CD1c-positive myeloid dendritic cell (primary cell): Measurements from ENCODE around the gene ARHGAP20.

Experiments used
- DNase-seq: peaks from one replicate; pipeline ENCODE4 v3.0.0-alpha.2; 2016; ENCODE audit errors: extremely low spot score

The ARHGAP20 gene

DNA sequence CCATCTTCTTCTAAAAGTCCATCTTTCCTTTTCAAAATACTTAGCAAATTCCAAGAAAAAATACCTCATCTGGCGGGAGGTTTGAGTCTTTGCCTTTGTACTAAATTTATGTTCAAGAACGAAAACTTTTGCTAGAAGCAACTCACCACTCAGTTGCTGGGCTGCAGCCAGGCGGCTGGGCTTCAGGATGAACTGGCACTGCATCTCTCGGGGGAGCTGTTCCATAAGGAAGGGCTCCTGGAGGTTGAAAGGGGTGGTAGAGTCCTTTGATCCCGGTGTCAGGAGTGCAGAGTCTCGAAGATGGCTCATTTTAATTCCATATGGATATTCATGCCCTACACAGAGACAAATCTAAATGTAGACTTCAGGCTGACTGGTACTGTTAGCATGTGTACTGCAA lies 105.8 kb downstream of the ARHGAP20 start:
- DNase-seq, result no peak

DNA sequence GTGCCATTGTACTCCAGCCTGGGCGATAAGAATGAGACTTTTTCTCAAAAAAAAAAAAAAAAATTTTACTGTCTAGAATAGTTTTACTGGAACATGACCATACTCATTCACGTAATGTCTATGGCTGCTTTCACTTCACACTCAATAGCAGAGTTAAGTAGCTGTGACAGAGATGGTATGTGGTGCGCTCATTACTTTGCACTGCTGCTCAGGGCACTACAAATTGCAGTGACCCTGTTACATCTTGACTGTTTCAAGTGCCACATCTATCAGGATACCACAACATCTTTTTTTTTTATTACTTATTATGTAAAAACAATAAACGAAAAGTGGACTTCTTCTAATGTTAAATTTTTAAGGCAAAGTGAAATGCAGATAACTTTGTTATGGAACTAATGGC lies 110.3 kb downstream of the ARHGAP20 start:
- no peak for DNase-seq

DNA sequence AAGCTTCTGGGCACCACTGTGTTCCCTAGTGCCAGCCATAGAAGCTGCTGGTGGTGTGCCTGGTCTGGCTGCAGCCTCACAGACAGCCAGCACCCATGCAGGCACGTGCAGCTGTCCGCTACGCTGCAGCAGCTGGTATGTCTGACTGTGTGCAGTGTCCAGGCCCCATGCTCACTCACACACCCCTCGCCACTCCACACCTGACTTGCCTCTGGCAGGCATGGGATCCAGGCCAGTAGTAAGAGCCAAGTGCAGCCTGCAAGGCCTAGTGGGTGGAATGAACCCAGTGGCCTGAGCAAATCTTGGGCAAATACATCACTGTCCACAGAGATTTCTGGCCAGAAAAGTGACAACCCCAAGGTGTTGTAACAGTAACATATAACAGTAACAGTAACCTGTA lies 111.9 kb downstream of the ARHGAP20 start:
- no peak for DNase-seq

- DNase-seq, result no peak
Observed at GRCh38 chr11:110599207-110599606, 113.0 kb downstream of the ARHGAP20 start.

- DNase-seq, result no peak
Observed at GRCh38 chr11:110598725-110599124, 113.5 kb downstream of the ARHGAP20 start.

DNA sequence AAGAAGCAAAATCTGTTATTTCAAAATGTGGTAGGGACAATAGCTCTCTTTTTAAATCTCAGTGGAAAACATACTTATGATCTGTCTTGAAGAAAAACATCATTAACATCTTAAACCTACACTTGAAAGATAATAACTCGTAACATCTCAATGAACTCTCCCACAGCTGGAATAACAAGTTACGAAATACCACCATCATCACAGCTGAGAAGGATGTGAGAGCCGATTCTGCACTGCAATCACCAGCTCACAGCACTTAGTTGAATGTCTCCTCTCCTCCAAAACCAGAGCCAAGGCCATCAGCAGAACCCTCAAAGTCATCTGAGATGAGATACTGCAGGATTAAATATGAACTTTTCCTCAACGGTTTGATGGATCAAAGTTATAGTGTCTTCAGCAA lies 124.3 kb downstream of the ARHGAP20 start:
- no peak for DNase-seq

- no peak for DNase-seq
Observed at GRCh38 chr11:110587129-110587528, 125.1 kb downstream of the ARHGAP20 start.

- DNase-seq, result no peak
Observed at GRCh38 chr11:110584150-110584549, 128.1 kb downstream of the ARHGAP20 start.

GRCh38 chr11:110582728-110583432 lies 129.4 kb downstream of the ARHGAP20 start:
- DNase-seq, result no peak

DNA sequence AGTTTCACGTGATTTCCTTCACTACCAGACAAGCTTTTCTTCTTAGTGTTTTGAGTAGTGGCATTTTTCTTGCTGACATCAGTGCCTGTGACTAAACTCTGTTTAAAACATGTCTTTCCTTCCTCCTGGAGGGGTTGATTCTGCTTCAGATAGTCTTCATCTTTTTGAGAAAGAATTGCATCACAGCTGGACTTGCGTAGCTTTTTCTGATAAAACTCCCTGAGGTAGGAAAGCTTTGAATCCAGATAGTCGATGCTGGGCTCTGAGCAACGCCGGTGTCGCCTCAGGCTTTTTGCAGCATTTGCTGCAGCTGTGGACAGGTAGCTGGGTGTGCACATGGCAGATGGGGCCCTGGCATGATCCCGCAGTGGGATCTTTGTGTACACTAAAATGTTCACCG lies 131.7 kb downstream of the ARHGAP20 start:
- DNase-seq, result no peak

DNA sequence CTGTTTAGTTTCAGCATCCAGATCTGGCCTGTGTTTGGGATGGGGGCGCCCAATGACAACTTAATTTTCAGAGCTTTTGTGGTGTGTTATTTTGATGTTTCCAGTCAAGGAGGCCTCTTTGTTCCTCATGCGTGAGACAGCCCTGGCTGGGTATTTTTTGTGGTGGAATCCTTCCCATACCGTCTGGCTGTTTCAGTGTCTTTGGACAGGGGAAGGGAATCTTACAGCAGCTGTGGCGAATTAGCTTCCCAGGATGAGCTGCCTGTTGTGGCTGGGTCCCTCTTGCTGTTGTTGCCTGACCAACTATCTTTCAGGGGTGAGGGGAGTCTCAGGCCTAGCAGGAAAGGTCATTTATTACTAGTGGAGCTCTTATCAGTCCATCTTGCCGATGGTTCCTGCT lies 138.8 kb downstream of the ARHGAP20 start:
- no peak for DNase-seq

DNA sequence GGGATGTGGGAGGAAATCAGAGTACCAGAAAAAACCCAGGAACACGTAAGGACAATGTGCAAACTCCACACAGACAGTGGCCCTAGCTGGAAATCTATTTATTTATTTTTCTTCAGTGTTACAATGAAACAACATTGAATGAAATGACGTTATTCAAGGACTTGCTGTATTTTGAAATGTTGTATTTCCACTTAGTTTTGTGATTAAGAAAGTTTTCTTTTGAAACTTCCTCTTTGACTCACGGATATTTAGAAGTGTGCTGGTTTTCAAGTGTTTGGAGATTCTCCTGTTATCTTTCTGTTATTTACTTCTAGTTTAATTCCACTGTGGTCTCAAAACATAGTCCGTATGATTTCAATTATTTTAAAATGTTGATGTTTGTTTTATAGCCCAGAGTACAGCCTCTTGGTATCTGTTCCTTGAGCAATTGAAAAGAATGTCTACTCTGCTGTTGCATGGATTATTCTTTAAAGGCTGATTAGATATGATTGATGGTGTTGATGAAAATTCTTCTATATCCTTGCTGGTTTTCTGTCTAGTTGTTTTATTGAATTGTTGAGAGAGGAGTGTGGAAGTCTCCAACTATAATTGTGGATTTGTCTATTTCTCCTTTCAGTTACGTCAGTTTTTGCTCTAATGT lies 141.0 kb downstream of the ARHGAP20 start:
- DNase-seq, result peak; percentile 12

GRCh38 chr11:110566577-110566976 lies 145.7 kb downstream of the ARHGAP20 start:
- DNase-seq, result no peak

GRCh38 chr11:110565357-110566336 lies 146.6 kb downstream of the ARHGAP20 start:
- DNase-seq, result no peak

GRCh38 chr11:110564676-110565356 lies 147.4 kb downstream of the ARHGAP20 start:
- DNase-seq, result no peak

DNA sequence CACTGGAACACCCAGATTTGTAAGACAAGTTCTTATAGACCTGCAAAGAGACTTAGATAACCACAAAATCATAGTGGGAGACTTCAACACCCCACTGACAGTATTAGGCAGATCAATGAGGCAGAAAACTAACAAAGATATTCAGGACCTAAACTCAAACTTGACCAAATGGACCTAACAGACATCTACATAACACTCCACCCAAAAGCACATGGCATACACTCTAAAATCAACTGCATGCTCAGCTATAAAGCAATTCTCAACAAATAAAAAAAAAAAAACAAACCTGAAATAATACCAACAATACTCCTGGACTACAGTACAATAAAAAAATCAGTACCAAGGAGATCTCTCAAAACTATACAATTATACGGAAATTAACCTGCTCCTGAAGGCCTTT lies 167.5 kb downstream of the ARHGAP20 start:
- DNase-seq, result no peak

DNA sequence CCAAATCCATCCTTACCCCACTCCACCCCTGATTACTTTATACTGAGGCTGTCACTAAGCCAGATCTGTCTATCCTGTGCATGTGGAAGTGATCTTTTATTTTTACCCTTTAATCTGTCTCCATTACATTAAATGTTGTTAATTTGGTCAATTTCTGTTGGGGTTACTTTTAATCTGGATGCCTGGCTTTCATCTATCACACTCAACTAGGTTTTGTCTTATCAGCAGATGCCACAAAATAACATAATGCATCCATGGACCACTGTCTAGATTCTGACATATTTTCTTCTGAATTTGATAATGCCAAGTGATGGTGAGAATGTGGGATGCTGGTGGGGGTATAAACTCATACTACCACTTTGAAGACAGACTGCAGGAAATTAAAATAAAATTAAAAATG lies 174.1 kb downstream of the ARHGAP20 start:
- no peak for DNase-seq

- no peak for DNase-seq
Observed at GRCh38 chr11:110530900-110531741, 181.1 kb downstream of the ARHGAP20 start.

DNA sequence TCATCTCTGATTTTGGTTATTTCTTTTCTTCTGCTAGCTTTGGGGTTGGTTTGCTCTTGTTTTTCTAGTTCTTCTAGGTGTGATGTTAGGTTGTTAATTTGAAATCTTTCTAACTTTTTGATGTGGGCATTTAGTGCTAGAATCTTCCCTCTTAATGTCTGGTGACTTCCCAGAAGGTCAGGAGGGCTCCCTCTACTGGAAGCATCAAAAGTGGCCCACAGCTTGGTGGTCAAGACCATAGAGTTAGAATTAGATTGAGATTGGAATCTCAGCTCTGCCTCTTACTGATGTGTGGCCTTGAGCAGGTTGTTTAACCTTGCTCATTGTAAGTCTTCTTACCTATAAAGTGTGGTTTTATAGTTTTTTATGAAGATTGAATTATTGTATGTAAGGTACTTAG lies 183.2 kb downstream of the ARHGAP20 start:
- peak; percentile 57 for DNase-seq

DNA sequence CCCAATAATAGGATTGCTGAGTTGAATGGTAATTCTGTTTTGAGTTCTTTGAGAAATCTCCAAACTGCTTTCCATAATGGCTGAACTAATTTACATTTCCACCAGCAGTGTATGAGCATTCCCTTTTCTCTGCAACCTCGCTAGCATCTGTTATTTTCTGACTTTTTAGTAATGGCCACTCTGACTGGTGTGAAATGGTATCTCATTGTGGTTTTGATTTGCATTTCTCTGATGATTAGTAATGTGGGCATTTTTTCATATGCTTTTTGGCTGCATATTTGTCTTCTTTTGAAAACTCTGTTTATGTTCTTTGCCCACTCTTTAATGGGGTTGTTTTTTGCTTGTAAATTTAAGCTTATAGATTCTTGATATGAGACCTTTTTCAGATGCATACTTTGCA lies 185.1 kb downstream of the ARHGAP20 start:
- DNase-seq, result no peak
